Dendritic cell treated with granulocyte-macrophage colony-stimulating factor and Interleukin-4, amounts not matched to agents 40 ng/mL and 50 ng/mL, for 4 days (primary cell): ENCODE results near the gene BICRAL.
A peak's percentile ranks its signal among the peaks of the same experiment; 100 is the strongest.

Source experiments
- H3K27ac Mint-ChIP-seq: one replicate; pipeline ENCODE4 v1.8.0; 2022; ENCODE audit warnings: mild to moderate bottlenecking, mixed read lengths
- H3K27me3 Mint-ChIP-seq: one replicate; pipeline ENCODE4 v1.8.0; 2022; ENCODE audit warnings: mild to moderate bottlenecking, mixed read lengths
- H3K36me3 Mint-ChIP-seq: one replicate; pipeline ENCODE4 v1.8.0; 2022; ENCODE audit warnings: low read depth, mixed read lengths
- H3K4me1 Mint-ChIP-seq: one replicate; pipeline ENCODE4 v1.8.0; 2022; ENCODE audit warnings: low read depth, mixed read lengths
- H3K4me3 Mint-ChIP-seq: one replicate; pipeline ENCODE4 v1.8.0; 2022; ENCODE audit warnings: mild to moderate bottlenecking, moderate library complexity, mixed read lengths
- H3K9me3 Mint-ChIP-seq: one replicate; pipeline ENCODE4 v1.8.0; 2022; ENCODE audit warnings: mixed read lengths
- intact Hi-C: fragments of 100-400 bp; cut with micrococcal nuclease; formaldehyde crosslinking; loops from one replicate; pipeline ENCODE4 v1.15.0; 2022

The BICRAL gene

GRCh38 chr6:42751055-42751454, 30.8 kb upstream of the BICRAL start:
- peaks cover 18% of the 10 kb centered on the region for H3K36me3 Mint-ChIP-seq
- H3K27me3 Mint-ChIP-seq = no peaks in the 10 kb centered on the region
- no peak overlapping the region for H3K27ac Mint-ChIP-seq
- no peak overlapping the region for H3K4me3 Mint-ChIP-seq
- intact Hi-C loops = no loop called here
- no peaks in the 10 kb centered on the region for H3K9me3 Mint-ChIP-seq
- peaks cover 19% of the 10 kb centered on the region for H3K4me1 Mint-ChIP-seq

GRCh38 chr6:42754759-42755158, 27.1 kb upstream of the BICRAL start:
- Mint-ChIP-seq H3K27me3 (no peaks in the 10 kb centered on the region), H3K9me3 (no peaks in the 10 kb centered on the region), H3K4me3 (no peak overlapping the region), H3K4me1 (peaks cover 11% of the 10 kb centered on the region), H3K27ac (no peak overlapping the region), H3K36me3 (peaks cover 34% of the 10 kb centered on the region)
- intact Hi-C loops = no loop called here

GRCh38 chr6:42756722-42757121, 25.1 kb upstream of the BICRAL start:
- H3K36me3 Mint-ChIP-seq = peaks cover 38% of the 10 kb centered on the region
- H3K27ac Mint-ChIP-seq = no peak overlapping the region
- peaks cover 11% of the 10 kb centered on the region for H3K4me1 Mint-ChIP-seq
- intact Hi-C loops = no loop called here
- H3K4me3 Mint-ChIP-seq = no peak overlapping the region
- no peaks in the 10 kb centered on the region for H3K9me3 Mint-ChIP-seq
- H3K27me3 Mint-ChIP-seq = no peaks in the 10 kb centered on the region

- Mint-ChIP-seq H3K9me3 (no peaks in the 10 kb centered on the region), H3K27ac (no peak overlapping the region), H3K4me1 (peaks cover 11% of the 10 kb centered on the region), H3K4me3 (no peak overlapping the region), H3K36me3 (peaks cover 37% of the 10 kb centered on the region), H3K27me3 (no peaks in the 10 kb centered on the region)
- intact Hi-C loops = no loop called here
Observed at GRCh38 chr6:42758756-42759430, 23.0 kb upstream of the BICRAL start.

GRCh38 chr6:42761287-42762067, 20.4 kb upstream of the BICRAL start:
- Mint-ChIP-seq H3K4me3 (no peak overlapping the region), H3K27me3 (no peaks in the 10 kb centered on the region), H3K36me3 (peaks cover 43% of the 10 kb centered on the region), H3K9me3 (no peaks in the 10 kb centered on the region), H3K27ac (no peak overlapping the region), H3K4me1 (peaks cover under 1% of the 10 kb centered on the region)
- intact Hi-C loops = no loop called here

- no peak overlapping the region for H3K27ac Mint-ChIP-seq
- H3K4me3 Mint-ChIP-seq = no peak overlapping the region
- H3K27me3 Mint-ChIP-seq = no peaks in the 10 kb centered on the region
- H3K9me3 Mint-ChIP-seq = no peaks in the 10 kb centered on the region
- H3K4me1 Mint-ChIP-seq = peaks cover under 1% of the 10 kb centered on the region
- peaks cover 48% of the 10 kb centered on the region for H3K36me3 Mint-ChIP-seq
- intact Hi-C loops = no loop called here
Observed at GRCh38 chr6:42762426-42762859, 19.4 kb upstream of the BICRAL start.

GRCh38 chr6:42762950-42763349, 18.9 kb upstream of the BICRAL start:
- H3K4me1 Mint-ChIP-seq = peaks cover 6% of the 10 kb centered on the region
- intact Hi-C loops = no loop called here
- no peaks in the 10 kb centered on the region for H3K9me3 Mint-ChIP-seq
- no peaks in the 10 kb centered on the region for H3K27me3 Mint-ChIP-seq
- peaks cover 51% of the 10 kb centered on the region for H3K36me3 Mint-ChIP-seq
- H3K4me3 Mint-ChIP-seq = no peak overlapping the region
- H3K27ac Mint-ChIP-seq = no peak overlapping the region

- H3K4me3 Mint-ChIP-seq = no peak overlapping the region
- H3K9me3 Mint-ChIP-seq = no peaks in the 10 kb centered on the region
- intact Hi-C loops = no loop called here
- H3K36me3 Mint-ChIP-seq = peaks cover 33% of the 10 kb centered on the region
- H3K27me3 Mint-ChIP-seq = no peaks in the 10 kb centered on the region
- H3K4me1 Mint-ChIP-seq = peaks cover 12% of the 10 kb centered on the region
- no peak overlapping the region for H3K27ac Mint-ChIP-seq
Observed at GRCh38 chr6:42764911-42765648, 16.8 kb upstream of the BICRAL start.

GRCh38 chr6:42766163-42766670, 15.6 kb upstream of the BICRAL start:
- intact Hi-C loops = no loop called here
- H3K27me3 Mint-ChIP-seq = peaks cover 7% of the 10 kb centered on the region
- peaks cover 32% of the 10 kb centered on the region for H3K36me3 Mint-ChIP-seq
- peaks cover 23% of the 10 kb centered on the region for H3K4me1 Mint-ChIP-seq
- H3K27ac Mint-ChIP-seq = no peak overlapping the region
- H3K9me3 Mint-ChIP-seq = no peaks in the 10 kb centered on the region
- H3K4me3 Mint-ChIP-seq = no peak overlapping the region

- H3K27ac Mint-ChIP-seq = no peak overlapping the region
- H3K27me3 Mint-ChIP-seq = peaks cover 12% of the 10 kb centered on the region
- no peak overlapping the region for H3K4me3 Mint-ChIP-seq
- intact Hi-C loops = no loop called here
- peaks cover 38% of the 10 kb centered on the region for H3K4me1 Mint-ChIP-seq
- no peaks in the 10 kb centered on the region for H3K9me3 Mint-ChIP-seq
- H3K36me3 Mint-ChIP-seq = peaks cover 25% of the 10 kb centered on the region
Observed at GRCh38 chr6:42769051-42769450, 12.8 kb upstream of the BICRAL start.

GRCh38 chr6:42769836-42770235, 12.0 kb upstream of the BICRAL start:
- Mint-ChIP-seq H3K36me3 (peaks cover 25% of the 10 kb centered on the region), H3K27ac (no peak overlapping the region), H3K27me3 (peaks cover 12% of the 10 kb centered on the region), H3K4me3 (no peak overlapping the region), H3K4me1 (peaks cover 45% of the 10 kb centered on the region), H3K9me3 (no peaks in the 10 kb centered on the region)
- intact Hi-C loops = no loop called here

GRCh38 chr6:42771741-42772100, 10.1 kb upstream of the BICRAL start:
- Mint-ChIP-seq H3K4me1 (peaks cover 50% of the 10 kb centered on the region), H3K27ac (peak overlapping the region; percentile 3), H3K27me3 (peaks cover 12% of the 10 kb centered on the region), H3K4me3 (no peak overlapping the region), H3K9me3 (no peaks in the 10 kb centered on the region), H3K36me3 (peaks cover 12% of the 10 kb centered on the region)
- intact Hi-C loops = no loop called here

- Mint-ChIP-seq H3K4me3 (peak overlapping the region; percentile 32), H3K27me3 (peaks cover 12% of the 10 kb centered on the region), H3K27ac (peak overlapping the region; percentile 96), H3K36me3 (no peaks in the 10 kb centered on the region), H3K4me1 (peaks cover 43% of the 10 kb centered on the region), H3K9me3 (no peaks in the 10 kb centered on the region)
- intact Hi-C loops = loop anchor here (2.0 kb wide), 1 partner anchor 27 kb away; the partner anchor contains the start of gene TBCC
Observed at GRCh38 chr6:42774201-42774600, 7.7 kb upstream of the BICRAL start.
